ENCODE measurements around the gene THRAP3. TPM values are rescaled to one million over a fixed set of nuclear protein-coding genes. Genes with fewer than 3 reads are reported as not detected.

The THRAP3 gene
- total and polyA plus RNA-seq, 2 donors (not counting 3 experiments of a cell fraction or from before 2014, with no cell fraction given), result 38.0 to 144 TPM

DNA sequence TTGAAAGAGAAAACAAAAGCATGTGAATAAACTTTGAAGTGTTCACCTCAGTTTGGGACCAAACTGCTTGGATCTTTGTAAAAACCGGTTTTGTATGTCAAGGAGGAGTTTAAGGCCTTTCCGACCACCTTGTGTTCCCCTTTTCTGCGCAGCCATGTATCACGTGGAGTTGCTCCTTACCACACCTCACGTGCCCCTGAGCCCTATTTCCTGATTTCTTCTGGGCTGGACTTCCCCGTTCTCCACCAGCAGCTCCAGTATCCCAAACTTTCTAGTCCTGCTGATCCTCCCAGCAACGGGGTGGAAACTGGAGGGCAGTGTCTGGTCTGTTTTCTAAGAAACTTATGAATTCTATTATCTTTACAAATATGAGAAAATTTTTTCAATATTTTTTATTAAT lies 80.3 kb downstream of the THRAP3 start:
- H4K20me1 ChIP-seq (replicated peaks; ENCODE audit: control insufficient read depth, extremely low read depth, insufficient read depth, low read length), result no peaks in the 10 kb centered on the region
- no peak for TF ChIP-seq GATA2 (IDR thresholded peaks at IDR 0.05; ENCODE audit: insufficient read depth, insufficient read length, low read depth, low read length)
- TF ChIP-seq, protein P1, sequence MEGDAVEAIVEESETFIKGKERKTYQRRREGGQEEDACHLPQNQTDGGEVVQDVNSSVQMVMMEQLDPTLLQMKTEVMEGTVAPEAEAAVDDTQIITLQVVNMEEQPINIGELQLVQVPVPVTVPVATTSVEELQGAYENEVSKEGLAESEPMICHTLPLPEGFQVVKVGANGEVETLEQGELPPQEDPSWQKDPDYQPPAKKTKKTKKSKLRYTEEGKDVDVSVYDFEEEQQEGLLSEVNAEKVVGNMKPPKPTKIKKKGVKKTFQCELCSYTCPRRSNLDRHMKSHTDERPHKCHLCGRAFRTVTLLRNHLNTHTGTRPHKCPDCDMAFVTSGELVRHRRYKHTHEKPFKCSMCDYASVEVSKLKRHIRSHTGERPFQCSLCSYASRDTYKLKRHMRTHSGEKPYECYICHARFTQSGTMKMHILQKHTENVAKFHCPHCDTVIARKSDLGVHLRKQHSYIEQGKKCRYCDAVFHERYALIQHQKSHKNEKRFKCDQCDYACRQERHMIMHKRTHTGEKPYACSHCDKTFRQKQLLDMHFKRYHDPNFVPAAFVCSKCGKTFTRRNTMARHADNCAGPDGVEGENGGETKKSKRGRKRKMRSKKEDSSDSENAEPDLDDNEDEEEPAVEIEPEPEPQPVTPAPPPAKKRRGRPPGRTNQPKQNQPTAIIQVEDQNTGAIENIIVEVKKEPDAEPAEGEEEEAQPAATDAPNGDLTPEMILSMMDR (IDR thresholded peaks at IDR 0.05; ENCODE audit: extremely low read depth in 1 of 2, insufficient read depth in 1 of 2, low read depth in 1 of 2, low read length in 2 of 2), result no peak
- no peak for TF ChIP-seq FOS (IDR thresholded peaks at IDR 0.05; ENCODE audit: borderline replicate concordance, insufficient read depth, low read length)
- no peak for TF ChIP-seq EZH2 (IDR thresholded peaks at IDR 0.05; ENCODE audit: borderline replicate concordance, low read depth, low read length, severe bottlenecking)
- TF ChIP-seq POLR2AphosphoS5 (IDR thresholded peaks at IDR 0.05; ENCODE audit: insufficient read depth, low read depth, low read length), result no peak
- TF ChIP-seq, protein P2, sequence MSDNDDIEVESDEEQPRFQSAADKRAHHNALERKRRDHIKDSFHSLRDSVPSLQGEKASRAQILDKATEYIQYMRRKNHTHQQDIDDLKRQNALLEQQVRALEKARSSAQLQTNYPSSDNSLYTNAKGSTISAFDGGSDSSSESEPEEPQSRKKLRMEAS (IDR thresholded peaks at IDR 0.05; ENCODE audit: insufficient read depth, insufficient read length), result no peak
- TF ChIP-seq JUN (IDR thresholded peaks at IDR 0.05; ENCODE audit: borderline replicate concordance, insufficient read depth, insufficient read length, low read depth), result no peak
- no peak for TF ChIP-seq POLR2A (IDR thresholded peaks at IDR 0.05; ENCODE audit: low read depth, low read length)
- no peak for TF ChIP-seq MYC (IDR thresholded peaks at IDR 0.05; ENCODE audit: low read depth, low read length)
- H3K36me3 ChIP-seq (ENCODE audit: control insufficient read depth in 2 of 2, extremely low read depth in 1 of 2, insufficient read depth in 2 of 2, low read length in 2 of 2), result peaks cover 26 to 31% of the 10 kb centered on the region in 2 experiments
- FAIRE-seq (no peak), DNase-seq (ENCODE audit: low read depth, low spot score) (no peak)
- no peaks in the 10 kb centered on the region for H3K9me1 ChIP-seq (replicated peaks; ENCODE audit: control insufficient read depth, extremely low read depth, insufficient read depth, low read length)
- H3K4me2 ChIP-seq (ENCODE audit: insufficient read depth, low read length), result no peak overlapping the region
- ChIA-PET CTCF (no interaction called here), POLR2A (interaction anchor here (0.7 kb wide), 1 partner anchor 56 kb away, joined by 6 read pairs; no protein-coding TSS in a partner anchor)
- dilution Hi-C loops (cut with MboI; ENCODE audit: extremely low pct_ligation_motif_present, low sequenced_read_pairs) (no loop called here), intact Hi-C loops (cut with micrococcal nuclease) (loop anchor here (5.0 kb wide), 1 partner anchor 157 kb away; the partner anchor contains the start of gene TRAPPC3)
- H2AFZ ChIP-seq (ENCODE audit: low read depth, low read length), result no peak overlapping the region
- TSS peak; percentile 71 for BruUV-seq (replicated peaks)
- H3K27ac ChIP-seq (ENCODE audit: insufficient read depth, low read depth, low read length), result no peak overlapping the region
- no peak overlapping the region for H3K9ac ChIP-seq (replicated peaks; ENCODE audit: extremely low read depth, insufficient read depth, low read length)
- H3K79me2 ChIP-seq (ENCODE audit: control insufficient read depth, insufficient read depth, low read length), result peaks cover 11% of the 10 kb centered on the region
- no peaks in the 10 kb centered on the region for H3K9me3 ChIP-seq (replicated peaks; ENCODE audit: control insufficient read depth, insufficient read depth, low read length)
- no peaks in the 10 kb centered on the region for H3K27me3 ChIP-seq (ENCODE audit: control insufficient read depth in 2 of 2, insufficient read depth in 2 of 2, low read length in 2 of 2)
- H3K4me1 ChIP-seq (ENCODE audit: control insufficient read depth, extremely low read depth, insufficient read depth, low read length), result peaks cover 29% of the 10 kb centered on the region
- no peak overlapping the region for H3K4me3 ChIP-seq (replicated peaks in 1 of 3; ENCODE audit: insufficient read depth in 1 of 3, low read depth in 1 of 3, low read length in 3 of 3)
